AG10803 (cell line): ENCODE results near the gene SPTBN5.

Source experiments
- DNase-seq: peaks from one replicate; pipeline ENCODE4 v3.0.0; 2010; ENCODE audit warnings: low read depth
- H3K4me3 ChIP-seq: 2 replicates; pipeline ENCODE4 v1.5.1; 2011; ENCODE audit warnings: mild to moderate bottlenecking, low read length, control low read depth
- CTCF ChIP-seq: conservative IDR thresholded peaks from 2 replicates; pipeline ENCODE4 v1.5.1; 2011; ENCODE audit warnings: mild to moderate bottlenecking, low read length, control low read depth, inconsistent platforms

Gene SPTBN5

GRCh38 chr15:41885321-41885720 lies 8.5 kb downstream of the SPTBN5 start:
- no peak for DNase-seq
- no peak for TF ChIP-seq CTCF
- no peak overlapping the region for H3K4me3 ChIP-seq

- H3K4me3 ChIP-seq, result no peak overlapping the region
- DNase-seq, result no peak
- TF ChIP-seq CTCF, result no peak
Measured at GRCh38 chr15:41884458-41884857, 9.4 kb downstream of the SPTBN5 start.

GRCh38 chr15:41883484-41883825 lies 10.4 kb downstream of the SPTBN5 start:
- no peak for DNase-seq
- H3K4me3 ChIP-seq, result no peak overlapping the region

GRCh38 chr15:41882689-41883483 lies 11.0 kb downstream of the SPTBN5 start:
- no peak for DNase-seq

More at GRCh38 chr15:41883484-41883825, 10.4 kb downstream of the SPTBN5 start:
- TF ChIP-seq CTCF, result no peak

GRCh38 chr15:41881920-41882688 lies 11.7 kb downstream of the SPTBN5 start:
- no peak for DNase-seq
- H3K4me3 ChIP-seq, result no peak overlapping the region
- TF ChIP-seq CTCF, result no peak

More at GRCh38 chr15:41882689-41883483, 11.0 kb downstream of the SPTBN5 start:
- H3K4me3 ChIP-seq, result no peak overlapping the region
- no peak for TF ChIP-seq CTCF

- TF ChIP-seq CTCF, result no peak
- H3K4me3 ChIP-seq, result no peak overlapping the region
Measured at GRCh38 chr15:41881550-41881919, 12.3 kb downstream of the SPTBN5 start.

GRCh38 chr15:41881086-41881485 lies 12.8 kb downstream of the SPTBN5 start:
- DNase-seq, result no peak
- no peak overlapping the region for H3K4me3 ChIP-seq
- TF ChIP-seq CTCF, result no peak

More at GRCh38 chr15:41881550-41881919, 12.3 kb downstream of the SPTBN5 start:
- no peak for DNase-seq
